A549 treated with GW870086 at 1 μM for 4 hours (cell line): ENCODE data around the gene DHX58. TPM values are rescaled to one million over a fixed set of nuclear protein-coding genes. Genes with fewer than 3 reads are reported as not detected.

ENCODE experiments used
- total RNA-seq: library from RNA; stranded (reverse); fragments of 200-300 nt; extraction: Qiagen RNA extraction; gene quantifications from 5 replicates; pipeline ENCODE4 v1.2.3, GENCODE V29; 2022; ENCODE audit warnings: low read depth

Gene DHX58
- 0.18 to 0.69 TPM (median 0.51 TPM) in 5 replicates for total RNA-seq

DNA sequence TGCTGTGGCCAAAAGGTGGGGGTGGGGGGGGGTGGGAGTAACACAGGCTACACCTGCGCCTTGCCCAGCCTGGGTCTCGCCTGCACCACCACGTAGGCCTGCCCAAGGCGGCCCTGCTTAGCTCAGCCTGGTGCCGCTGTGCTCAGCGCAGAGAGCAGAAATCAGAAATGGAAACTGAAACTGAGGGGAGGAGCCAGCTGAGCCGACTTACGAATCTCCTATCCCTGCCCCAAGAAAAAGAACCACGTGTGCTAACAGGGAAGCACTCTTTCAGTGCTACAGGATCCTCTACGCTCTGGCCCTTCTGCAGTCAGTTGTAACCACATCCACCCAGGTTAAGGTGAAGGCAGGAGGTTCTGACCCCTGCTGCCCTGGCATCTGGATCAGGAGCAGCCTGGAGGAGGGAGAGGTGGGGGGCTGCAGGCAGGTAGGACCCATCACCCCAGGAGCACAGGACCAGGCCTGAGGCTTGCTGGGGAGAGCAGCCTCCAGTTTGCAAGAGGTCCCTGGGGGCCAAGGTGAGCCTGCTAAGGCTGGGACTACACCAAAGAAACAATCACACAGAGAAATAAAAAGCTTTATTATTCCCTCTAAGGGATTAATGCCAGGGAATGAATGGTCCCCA lies at the start of gene DHX58:
Gene DHX58 (minus strand): TSS at position 163 of the 625 bp plus-strand sequence. CDS start 822 bp downstream, outside the sequence.

DNA sequence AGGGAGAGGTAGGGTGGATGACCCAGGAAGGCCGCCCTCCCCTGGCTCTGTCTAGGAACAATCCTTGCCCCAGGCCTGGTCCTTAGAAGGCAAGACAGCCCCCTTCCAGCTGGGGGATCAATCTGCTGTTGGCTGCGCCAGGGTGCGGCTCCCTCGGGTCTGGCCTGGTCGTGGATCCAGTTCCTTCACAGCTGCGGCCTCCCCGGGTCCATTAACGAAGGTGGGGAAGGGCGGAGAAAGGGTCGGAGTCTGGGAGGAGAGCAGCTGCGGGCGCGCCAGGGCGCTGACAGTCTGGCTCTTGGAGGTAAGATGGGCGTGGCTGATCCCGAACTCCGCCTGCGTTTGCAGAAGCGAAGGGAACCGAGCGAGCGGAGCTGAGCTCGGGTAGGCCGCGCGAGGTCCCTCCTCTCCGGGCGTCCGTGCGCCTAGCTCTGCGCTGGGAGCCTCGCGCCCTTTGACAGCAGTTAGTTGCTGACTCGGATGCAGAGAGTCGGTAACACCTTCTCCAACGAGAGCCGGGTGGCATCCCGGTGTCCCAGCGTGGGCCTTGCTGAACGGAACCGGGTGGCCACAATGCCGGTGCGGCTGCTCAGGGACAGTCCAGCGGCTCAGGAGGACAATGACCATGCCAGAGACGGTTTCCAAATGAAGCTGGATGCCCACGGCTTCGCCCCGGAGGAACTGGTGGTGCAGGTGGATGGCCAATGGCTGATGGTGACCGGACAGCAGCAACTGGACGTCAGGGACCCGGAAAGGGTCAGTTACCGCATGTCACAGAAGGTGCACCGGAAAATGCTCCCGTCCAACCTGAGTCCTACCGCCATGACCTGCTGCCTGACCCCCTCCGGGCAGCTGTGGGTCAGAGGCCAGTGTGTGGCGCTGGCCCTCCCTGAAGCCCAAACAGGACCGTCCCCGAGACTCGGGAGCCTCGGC lies 10.1 kb upstream of the DHX58 start, which contains the start of gene HSPB9:
Gene HSPB9 (plus strand): TSS at position 434 of the 933 bp plus-strand sequence. CDS start 47 bp downstream, at position 481.

GRCh38 chr17:42120770-42121769 lies 8.6 kb upstream of the DHX58 start, which contains the start of gene KAT2A:
TSS of gene KAT2A (minus strand) at chr17:42121367. CDS start at chr17:42121304, 63 bp downstream.

GRCh38 chr17:42097691-42098631 lies 14.6 kb downstream of the DHX58 start, which contains the start of gene ZNF385C:
TSS of gene ZNF385C (minus strand) at chr17:42098473. CDS start at chr17:42063056, 35,417 bp downstream.

Other genes starting within 250 kb of the DHX58 start
- gene KLHL11, start 247.3 kb downstream of the DHX58 start, total RNA-seq: 1.7 to 3.8 TPM (median 2.9 TPM) in 5 replicates
- gene ACLY, start 193.8 kb downstream of the DHX58 start, total RNA-seq: 247 to 312 TPM (median 289 TPM) in 5 replicates
- 0.98 to 1.6 TPM (median 1.3 TPM) in 5 replicates for gene ODAD4, start 182.1 kb downstream of the DHX58 start, total RNA-seq
- 55.5 to 71.2 TPM (median 67.9 TPM) in 5 replicates for gene CNP, start 145.9 kb downstream of the DHX58 start, total RNA-seq
- gene DNAJC7, start 95.3 kb downstream of the DHX58 start, total RNA-seq: 111 to 123 TPM (median 118 TPM) in 5 replicates
- 42.0 to 45.8 TPM (median 44.8 TPM) in 5 replicates for gene NKIRAS2, start 92.6 kb downstream of the DHX58 start, total RNA-seq
- gene C17orf113, start 62.1 kb downstream of the DHX58 start, total RNA-seq: 0.48 to 0.94 TPM (median 0.69 TPM) in 5 replicates
- gene ZNF385C, start 14.2 kb downstream of the DHX58 start, total RNA-seq: 0.14 to 0.32 TPM (median 0.27 TPM) in 4 of 5 replicates, not detected in the other
- 36.5 to 47.8 TPM (median 45.1 TPM) in 5 replicates for gene KAT2A, start 8.7 kb upstream of the DHX58 start, total RNA-seq
- gene HSPB9, start 10.1 kb upstream of the DHX58 start, total RNA-seq: 0.08 TPM in 1 of 5 replicates, not detected in the others
- gene RAB5C, start 42.3 kb upstream of the DHX58 start, total RNA-seq: 222 to 266 TPM (median 257 TPM) in 5 replicates
- gene KCNH4, start 68.4 kb upstream of the DHX58 start, total RNA-seq: 0.25 to 0.39 TPM (median 0.29 TPM) in 5 replicates
- gene HCRT, start 72.7 kb upstream of the DHX58 start, total RNA-seq: not detected in 5 replicates
- gene GHDC, start 81.8 kb upstream of the DHX58 start, total RNA-seq: 18.2 to 22.2 TPM (median 18.6 TPM) in 5 replicates
- gene STAT5B, start 163.7 kb upstream of the DHX58 start, total RNA-seq: 20.8 to 28.8 TPM (median 27.5 TPM) in 5 replicates
- gene STAT5A, start 175.8 kb upstream of the DHX58 start, total RNA-seq: 5.3 to 7.8 TPM (median 5.6 TPM) in 5 replicates